Raji (cell line): ENCODE data around the gene RABGGTA.

ENCODE experiments used
- POLR2A ChIP-seq: IDR thresholded peaks from 2 replicates; pipeline ENCODE4 v1.6.1; 2011; ENCODE audit warnings: low read depth, low read length, control low read depth; ENCODE audit not compliant: insufficient read depth

Gene RABGGTA

GRCh38 chr14:24232121-24232644 lies 39.2 kb downstream of the RABGGTA start, which contains the start of gene NEDD8:
Gene NEDD8, minus strand, starts transcription at chr14:24232367. Its CDS starts 100 bp downstream, at chr14:24232267.
- TF ChIP-seq POLR2A = peak; percentile 66

- no peak for TF ChIP-seq POLR2A
Measured at GRCh38 chr14:24231263-24232120, 39.9 kb downstream of the RABGGTA start.

GRCh38 chr14:24228902-24229301 lies 42.5 kb downstream of the RABGGTA start:
- TF ChIP-seq POLR2A = no peak

- no peak for TF ChIP-seq POLR2A
Measured at GRCh38 chr14:24226473-24226872, 44.9 kb downstream of the RABGGTA start.

- no peak for TF ChIP-seq POLR2A
Measured at GRCh38 chr14:24224618-24225071, 46.8 kb downstream of the RABGGTA start.

- TF ChIP-seq POLR2A = no peak
Measured at GRCh38 chr14:24219521-24219920, 51.9 kb downstream of the RABGGTA start.

GRCh38 chr14:24219080-24219479 lies 52.3 kb downstream of the RABGGTA start:
- no peak for TF ChIP-seq POLR2A

- no peak for TF ChIP-seq POLR2A
Measured at GRCh38 chr14:24216345-24216699, 55.1 kb downstream of the RABGGTA start.
